Thoracic aorta (tissue), 2 donors: Measurements from ENCODE around the gene TPD52L2. TPM values are rescaled to one million over a fixed set of nuclear protein-coding genes. Genes with fewer than 3 reads are reported as not detected.

Experiments
- ATAC-seq: fragments of 150-250 bp; one replicate; pipeline ENCODE4 v1.8.0; 2017; ENCODE audit warnings: low read depth; ENCODE audit not compliant: insufficient number of reproducible peaks, low FRiP score
- DNase-seq: peaks from one replicate; pipeline ENCODE4 v3.0.0-alpha.2; 2020; ENCODE audit warnings: low spot score
- H3K27ac ChIP-seq, 2 donors: fragments of 200-600 bp; sonication (generic); 1 replicate in 1 of 2; 2 replicates in 1 of 2; pipeline ENCODE4 v1.5.1; 2016; ENCODE audit warnings: mild to moderate bottlenecking in 2 of 2, moderate library complexity in 2 of 2
- H3K27me3 ChIP-seq: fragments of 200-600 bp; sonication (generic); replicated peaks from 2 replicates; pipeline ENCODE4 v1.6.0; 2016; ENCODE audit warnings: mild to moderate bottlenecking; ENCODE audit not compliant: insufficient read depth
- H3K36me3 ChIP-seq: fragments of 200-600 bp; sonication (generic); one replicate; pipeline ENCODE4 v1.5.1; 2016
- H3K4me1 ChIP-seq, 2 donors: fragments of 200-600 bp; sonication (generic); 1 replicate in 1 of 2; 2 replicates in 1 of 2; pipeline versions ENCODE4 v1.5.1 to v1.6.0; 2016; ENCODE audit warnings: low read depth in 2 of 2, mild to moderate bottlenecking in 1 of 2; ENCODE audit not compliant: control insufficient read depth in 1 of 2
- H3K4me3 ChIP-seq: fragments of 200-600 bp; sonication (generic); 2 replicates; pipeline ENCODE4 v1.5.1; 2016; ENCODE audit warnings: mild to moderate bottlenecking
- H3K9me3 ChIP-seq: fragments of 200-600 bp; sonication (generic); 2 replicates; pipeline ENCODE4 v1.5.1; 2016
- total RNA-seq, 2 donors: library from RNA; depleted of rRNA; stranded (reverse); fragments of >200 nt; gene quantifications; one replicate each; pipeline versions ENCODE4 v1.1.0 to v1.2.3, GENCODE V29; 2016
- TF ChIP-seq, protein P1 (sequence below): fragments of 200-600 bp; sonication (generic); IDR thresholded peaks from one replicate; pipeline ENCODE4 v1.5.1; 2019; ENCODE audit warnings: antibody characterized with exemption

The TPD52L2 gene
- total RNA-seq, 2 donors from 2014 or later, result 106 to 159 TPM

DNA sequence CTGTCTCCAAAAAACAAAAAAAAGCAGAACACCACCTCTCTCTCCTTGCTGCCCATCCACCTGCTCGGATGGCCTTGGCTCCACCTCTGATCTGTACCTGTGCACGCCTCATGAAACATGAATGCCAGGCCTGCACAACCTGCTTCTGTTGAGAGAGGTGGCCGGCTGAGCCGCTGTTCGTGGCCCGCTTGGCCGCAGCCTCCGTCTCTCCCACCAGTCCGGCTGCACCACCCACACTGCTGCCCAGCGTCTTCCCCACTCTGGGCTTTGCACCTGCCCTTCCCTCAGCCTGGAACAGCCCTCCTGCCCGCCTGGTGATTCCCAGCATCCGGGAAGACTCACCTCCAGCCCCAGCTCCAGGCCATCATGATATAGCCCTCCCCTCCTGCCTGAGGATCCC, 21.8 kb upstream of the TPD52L2 start:
- ATAC-seq (no peak), DNase-seq (no peak)
- Histone ChIP-seq H3K27ac (no peak overlapping the region), H3K27me3 (peaks cover 3% of the 10 kb centered on the region), H3K36me3 (no peaks in the 10 kb centered on the region), H3K4me1 (peaks cover 5 to 12% of the 10 kb centered on the region in 2 donors), H3K4me3 (no peak overlapping the region), H3K9me3 (no peaks in the 10 kb centered on the region)
- TF ChIP-seq, protein P1, sequence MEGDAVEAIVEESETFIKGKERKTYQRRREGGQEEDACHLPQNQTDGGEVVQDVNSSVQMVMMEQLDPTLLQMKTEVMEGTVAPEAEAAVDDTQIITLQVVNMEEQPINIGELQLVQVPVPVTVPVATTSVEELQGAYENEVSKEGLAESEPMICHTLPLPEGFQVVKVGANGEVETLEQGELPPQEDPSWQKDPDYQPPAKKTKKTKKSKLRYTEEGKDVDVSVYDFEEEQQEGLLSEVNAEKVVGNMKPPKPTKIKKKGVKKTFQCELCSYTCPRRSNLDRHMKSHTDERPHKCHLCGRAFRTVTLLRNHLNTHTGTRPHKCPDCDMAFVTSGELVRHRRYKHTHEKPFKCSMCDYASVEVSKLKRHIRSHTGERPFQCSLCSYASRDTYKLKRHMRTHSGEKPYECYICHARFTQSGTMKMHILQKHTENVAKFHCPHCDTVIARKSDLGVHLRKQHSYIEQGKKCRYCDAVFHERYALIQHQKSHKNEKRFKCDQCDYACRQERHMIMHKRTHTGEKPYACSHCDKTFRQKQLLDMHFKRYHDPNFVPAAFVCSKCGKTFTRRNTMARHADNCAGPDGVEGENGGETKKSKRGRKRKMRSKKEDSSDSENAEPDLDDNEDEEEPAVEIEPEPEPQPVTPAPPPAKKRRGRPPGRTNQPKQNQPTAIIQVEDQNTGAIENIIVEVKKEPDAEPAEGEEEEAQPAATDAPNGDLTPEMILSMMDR, result no peak

DNA sequence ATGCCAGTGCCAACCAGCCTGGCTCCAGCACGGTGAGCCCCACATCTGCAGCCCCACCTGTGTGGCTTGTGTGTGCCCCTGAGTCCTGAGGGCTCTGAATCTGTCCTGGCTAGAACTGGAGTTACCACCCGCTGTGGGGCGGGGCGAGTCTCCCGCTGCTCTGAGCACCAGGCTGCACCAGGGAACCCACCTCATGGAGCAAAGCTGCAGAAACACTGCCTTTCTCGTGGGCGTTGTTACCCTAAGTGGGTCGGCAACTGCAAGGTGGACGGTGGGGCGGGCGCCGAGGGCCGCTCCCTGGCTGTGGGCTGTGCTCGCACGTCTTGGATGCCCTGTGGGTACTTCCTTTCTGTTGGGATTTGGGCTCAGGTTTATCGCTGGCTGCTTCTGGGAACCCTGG, 21.3 kb upstream of the TPD52L2 start:
- H3K4me3 ChIP-seq, result no peak overlapping the region
- H3K27me3 ChIP-seq, result peaks cover 3% of the 10 kb centered on the region
- peaks cover 5 to 12% of the 10 kb centered on the region in 2 donors for H3K4me1 ChIP-seq
- H3K27ac ChIP-seq, result no peak overlapping the region
- ATAC-seq (no peak), DNase-seq (no peak)
- no peaks in the 10 kb centered on the region for H3K36me3 ChIP-seq
- H3K9me3 ChIP-seq, result no peaks in the 10 kb centered on the region
- TF ChIP-seq, protein P1, result no peak

DNA sequence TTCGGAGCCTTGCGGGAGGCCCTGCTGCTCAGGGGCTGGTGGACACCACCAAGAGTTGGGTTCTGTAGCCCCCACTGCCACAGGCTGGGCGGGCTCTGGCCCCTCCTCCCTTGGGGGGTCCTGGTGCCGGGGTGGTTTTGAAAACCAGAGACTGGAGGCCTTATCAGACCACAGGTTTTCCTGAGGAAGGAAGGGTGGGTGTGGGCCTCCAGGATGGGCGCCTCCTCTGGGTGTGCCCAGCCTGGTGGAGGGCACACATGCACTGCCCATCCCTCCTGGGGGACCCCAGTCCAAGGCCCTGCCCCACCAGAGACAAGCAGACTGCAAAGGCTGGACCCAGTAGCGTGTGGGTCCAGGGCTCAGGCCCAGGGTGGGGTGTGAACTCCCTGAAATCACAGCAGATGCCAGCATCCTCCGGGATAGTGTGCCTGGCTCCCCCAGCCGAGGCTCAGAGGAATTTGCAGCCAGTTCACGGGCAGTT, 20.5 kb upstream of the TPD52L2 start:
- Histone ChIP-seq H3K4me1 (peaks cover 5 to 12% of the 10 kb centered on the region in 2 donors), H3K27me3 (peaks cover 3% of the 10 kb centered on the region), H3K36me3 (no peaks in the 10 kb centered on the region), H3K9me3 (no peaks in the 10 kb centered on the region), H3K27ac (no peak overlapping the region), H3K4me3 (no peak overlapping the region)
- ATAC-seq (no peak), DNase-seq (no peak)
- TF ChIP-seq, protein P1, result no peak

DNA sequence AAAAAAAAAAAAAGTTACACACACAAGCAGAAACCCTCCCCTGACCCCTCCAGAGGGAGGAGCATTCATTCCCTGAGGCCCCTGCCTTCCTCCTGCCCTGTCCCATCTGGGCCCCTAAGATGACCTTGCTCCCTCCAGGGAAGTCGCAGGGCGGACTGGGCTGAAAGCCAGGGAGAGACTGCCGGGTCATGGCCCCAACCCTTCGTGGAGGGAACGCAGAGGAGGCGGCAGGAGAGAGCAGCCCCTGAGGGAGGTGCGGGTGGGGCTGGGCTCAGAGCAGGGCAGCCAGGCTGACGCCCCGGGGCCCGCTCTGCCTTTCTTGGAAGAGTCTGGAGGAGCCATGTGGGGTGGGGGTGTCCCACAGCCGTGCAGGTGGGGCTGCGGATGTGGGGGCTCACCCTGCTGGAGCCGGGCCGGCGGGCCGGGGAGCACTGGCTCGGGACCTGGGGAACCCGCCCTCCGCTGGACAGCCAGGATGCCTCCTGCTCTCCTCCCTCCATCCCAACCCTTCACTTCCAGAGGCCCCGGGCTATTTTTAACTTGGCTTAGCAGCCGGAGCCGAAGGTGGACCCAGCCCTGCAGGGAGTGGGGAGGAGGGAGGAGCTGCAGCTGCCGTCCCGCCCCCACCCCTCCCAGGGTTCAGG, 18.8 kb upstream of the TPD52L2 start:
- no peak for ATAC-seq
- H3K9me3 ChIP-seq, result no peaks in the 10 kb centered on the region
- H3K27ac ChIP-seq, result no peak overlapping the region

DNA sequence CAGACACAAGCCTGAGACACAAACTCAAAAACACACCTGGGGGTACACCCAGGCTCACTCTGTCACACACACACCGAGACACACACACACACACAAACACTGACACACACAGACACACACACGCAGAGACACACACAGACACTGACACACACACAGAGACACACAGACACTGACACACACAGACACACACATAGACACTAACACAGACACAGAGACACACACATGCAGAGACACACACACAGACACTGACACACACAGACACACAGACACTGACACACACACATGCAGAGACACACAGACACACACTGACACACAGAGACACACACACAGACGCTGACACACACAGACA, 18.2 kb upstream of the TPD52L2 start:
- no peak overlapping the region for H3K27ac ChIP-seq

More for the DNA sequence above, 18.8 kb upstream of the TPD52L2 start:
- H3K4me1 ChIP-seq, result peaks cover 5 to 12% of the 10 kb centered on the region in 2 donors
- no peak for DNase-seq
- H3K27me3 ChIP-seq, result peaks cover 3% of the 10 kb centered on the region
- H3K4me3 ChIP-seq, result no peak overlapping the region
- H3K36me3 ChIP-seq, result no peaks in the 10 kb centered on the region
- TF ChIP-seq, protein P1, result no peak

More for the DNA sequence above, 18.2 kb upstream of the TPD52L2 start:
- Histone ChIP-seq H3K27me3 (peaks cover 3% of the 10 kb centered on the region), H3K36me3 (no peaks in the 10 kb centered on the region), H3K4me1 (peaks cover 5 to 12% of the 10 kb centered on the region in 2 donors), H3K9me3 (no peaks in the 10 kb centered on the region), H3K4me3 (no peak overlapping the region)
- no peak for ATAC-seq
- TF ChIP-seq, protein P1, result no peak
- DNase-seq, result no peak
